Panc1 (cell line): ENCODE results near the gene RXFP2.

ENCODE experiments used
- CTCF ChIP-seq: fragments of 450-650 bp; IDR thresholded peaks from 2 replicates; pipeline ENCODE4 v1.5.1; 2017; ENCODE audit warnings: mild to moderate bottlenecking
- POLR2AphosphoS5 ChIP-seq: IDR thresholded peaks from 2 replicates; pipeline ENCODE4 v1.6.1; 2012; ENCODE audit warnings: mild to moderate bottlenecking, low read depth, low read length, moderate library complexity
- REST ChIP-seq, 2 experiments: IDR thresholded peaks; 2 replicates each; pipeline ENCODE4 v1.6.1; 2011 to 2012; ENCODE audit warnings: low read depth in 2 of 2, control low read depth in 1 of 2, low read length in 1 of 2, mild to moderate bottlenecking in 1 of 2, moderate library complexity in 1 of 2; ENCODE audit not compliant: insufficient read depth in 1 of 2
- SIN3A ChIP-seq: IDR thresholded peaks from 2 replicates; pipeline ENCODE4 v1.6.1; 2012; ENCODE audit warnings: low read depth, mild to moderate bottlenecking, low read length, moderate library complexity, borderline replicate concordance; ENCODE audit not compliant: insufficient read depth
- TCF7L2 ChIP-seq: IDR thresholded peaks from 2 replicates; pipeline ENCODE4 v1.6.1; 2011; ENCODE audit warnings: mild to moderate bottlenecking, low read depth, low read length, inconsistent platforms

- TF ChIP-seq CTCF = no peak
- no peak for TF ChIP-seq POLR2AphosphoS5
- no peak for TF ChIP-seq TCF7L2
- no peak for TF ChIP-seq SIN3A
- no peak for TF ChIP-seq REST (IDR thresholded peaks at IDR 0.05; ENCODE audit: insufficient read depth in 1 of 2, low read depth in 2 of 2, low read length in 1 of 2)
These were observed 8.0 kb downstream of the RXFP2 start for GRCh38 chr13:31747291-31747690.
